Measurements from ENCODE around the gene UTS2B.
"Not testable (repeated sequence)": the region's sequence is repeated elsewhere in the genome, so short reads cannot be mapped to it uniquely, and the experiment has no call there.

UTS2B gene

DNA sequence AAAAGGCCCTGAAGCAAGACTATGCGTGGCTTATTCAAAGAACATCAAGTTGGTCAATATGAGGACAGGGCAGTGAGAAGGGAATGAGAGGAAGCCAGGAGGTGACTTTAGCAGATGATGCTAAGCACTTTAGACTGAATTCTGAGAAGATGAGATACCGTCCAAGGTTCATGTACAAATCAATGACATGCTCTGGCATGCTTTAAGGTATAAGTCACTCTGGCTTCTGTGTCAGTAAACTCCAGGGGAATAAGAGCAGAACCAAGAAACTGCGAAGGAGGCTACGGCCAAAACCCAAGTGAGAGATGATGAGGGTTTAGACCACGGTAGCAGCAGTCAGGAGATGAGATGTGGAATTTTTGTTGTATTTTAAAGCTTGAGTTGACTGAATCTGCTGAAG is 10.0 kb downstream of the UTS2B start:
- no peak for DNase-seq

DNA sequence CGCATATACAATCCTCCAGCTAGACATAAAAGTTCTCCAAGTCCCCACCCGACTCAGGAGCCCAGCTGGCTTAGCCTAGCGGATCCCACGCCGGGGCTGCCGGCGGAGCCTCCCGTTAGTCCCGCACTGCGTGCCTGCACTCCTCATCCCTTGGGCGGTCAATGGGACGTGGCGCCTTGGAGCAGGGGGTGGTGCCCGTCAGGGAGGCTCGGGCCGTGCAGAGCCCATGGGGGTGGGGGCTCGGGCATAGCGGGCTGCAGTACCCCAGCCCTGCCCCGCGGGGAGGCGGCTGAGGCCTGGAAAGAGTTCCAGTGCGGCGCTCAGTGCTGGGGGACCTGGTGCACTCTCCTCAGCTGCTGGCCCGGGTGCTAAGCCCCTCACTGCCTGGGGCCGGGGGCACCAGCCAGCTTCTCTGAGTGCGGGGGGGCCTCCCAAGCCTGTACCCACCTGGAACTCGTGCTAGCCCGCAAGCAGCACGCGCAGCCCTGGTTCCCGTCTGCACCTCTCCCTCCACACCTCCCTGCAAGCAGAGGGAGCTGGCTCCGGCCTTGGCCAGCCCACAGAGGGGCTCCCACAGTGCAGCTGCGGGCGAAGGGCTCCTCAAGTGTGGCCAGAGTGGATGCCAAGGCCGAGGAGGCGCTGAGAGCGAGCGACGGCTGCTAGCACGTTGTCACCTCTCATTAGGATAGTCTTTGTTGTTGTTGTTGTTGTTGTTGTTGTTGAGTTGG is 13.3 kb downstream of the UTS2B start:
- DNase-seq, result no peak

DNA sequence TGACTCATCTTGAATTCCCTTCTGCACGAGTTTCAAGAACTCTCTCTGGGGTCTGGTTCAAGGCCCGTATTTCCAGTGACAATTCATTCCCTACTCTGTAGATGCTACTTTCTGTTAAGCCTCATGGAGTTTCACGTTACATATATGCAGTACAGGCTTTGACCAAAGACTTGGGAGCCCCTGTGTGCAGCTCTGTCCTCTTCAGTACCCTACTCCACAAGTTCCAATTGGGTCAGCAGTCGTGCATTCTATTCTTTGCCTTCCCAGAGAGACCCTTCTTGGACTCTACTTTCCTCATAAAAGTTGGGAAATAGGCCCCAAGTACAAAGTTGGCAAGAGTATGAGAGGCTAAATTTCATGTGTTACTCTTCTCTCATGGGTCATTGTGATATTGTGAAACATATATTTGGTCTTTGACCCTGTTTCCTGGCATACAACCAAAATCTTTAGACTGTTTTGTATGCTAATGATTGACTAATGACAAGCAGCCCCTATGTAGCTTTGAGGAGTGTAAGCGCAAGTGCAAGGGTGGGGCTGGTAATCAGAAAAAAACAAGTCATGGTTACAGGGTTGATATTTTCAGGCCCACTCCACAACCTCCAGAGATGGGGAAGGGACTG is 16.1 kb downstream of the UTS2B start:
- no peak for DNase-seq

DNA sequence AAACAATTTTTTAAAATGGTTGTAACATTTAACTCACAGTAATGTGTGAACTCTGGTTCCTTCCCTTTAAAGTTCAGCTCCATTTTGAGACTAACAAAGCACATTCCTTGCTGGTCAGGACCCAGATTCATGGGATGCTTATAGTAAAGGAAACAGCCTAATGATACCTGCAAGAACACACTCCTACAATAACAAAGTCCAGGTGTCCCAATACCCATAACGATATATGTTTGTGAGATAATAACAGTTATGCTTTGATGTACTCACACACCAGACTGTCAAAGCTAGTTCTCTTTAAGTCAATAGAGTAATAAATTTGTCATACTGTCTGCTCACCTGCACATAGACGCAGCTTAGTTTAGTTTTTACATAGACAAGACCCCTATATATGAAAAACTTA is 17.0 kb downstream of the UTS2B start:
- no peak for DNase-seq

DNA sequence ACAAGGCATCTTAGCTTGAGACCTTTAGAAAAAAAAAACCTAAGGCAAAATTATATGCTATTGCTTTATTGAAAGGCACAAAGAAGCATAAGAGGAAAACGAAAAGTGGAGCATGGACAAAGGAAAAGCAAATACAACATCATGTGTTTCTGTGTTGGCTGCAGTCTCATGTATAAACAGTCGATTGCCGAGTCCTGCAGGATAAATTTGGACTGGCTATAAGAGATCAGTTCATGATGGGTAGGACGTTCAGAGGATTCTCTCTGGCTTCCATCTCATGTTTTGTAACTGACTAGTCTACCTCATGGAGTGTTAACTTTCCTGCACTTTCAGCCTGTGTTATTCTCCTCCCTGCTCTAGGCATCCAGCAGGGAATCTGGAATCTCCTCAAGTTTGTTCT is 23.0 kb downstream of the UTS2B start:
- DNase-seq, result no peak

DNA sequence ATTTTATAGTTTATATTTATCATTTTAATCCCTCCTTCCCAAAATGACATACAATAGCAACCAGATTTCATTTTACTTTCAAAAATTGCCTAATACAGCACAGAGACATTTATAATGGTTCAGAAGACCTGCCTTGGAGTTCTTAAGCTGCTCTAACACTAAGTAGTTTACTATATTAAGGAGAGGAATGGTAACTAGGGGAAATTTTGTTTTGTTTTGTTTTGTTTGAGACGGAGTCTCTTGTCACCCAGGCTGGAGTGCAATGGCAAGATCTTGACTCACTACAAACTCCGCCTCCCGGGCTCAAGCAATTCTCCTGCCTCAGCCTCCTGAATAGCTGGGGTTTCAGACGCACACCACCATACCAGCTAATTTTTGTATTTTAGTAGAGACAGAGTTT is 23.9 kb downstream of the UTS2B start:
- DNase-seq, result no peak

DNA sequence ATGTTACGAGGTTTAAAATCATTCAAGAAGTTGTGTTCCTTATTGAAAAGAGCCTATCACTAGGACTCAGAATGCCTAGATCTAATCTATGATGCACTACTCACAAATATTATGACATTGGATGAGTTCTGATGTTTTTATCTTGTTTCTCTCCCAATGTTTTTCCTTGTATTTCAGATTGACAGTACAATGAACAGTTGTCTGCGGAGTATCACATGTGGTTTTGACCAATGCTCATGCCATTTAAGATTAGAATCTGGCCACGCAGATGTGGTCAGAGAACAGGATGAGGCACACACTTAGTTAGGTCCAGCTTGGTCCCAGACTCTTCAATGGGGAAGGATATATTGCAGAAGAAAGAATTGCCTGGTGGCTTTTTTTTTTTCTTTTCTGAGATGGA is 26.7 kb downstream of the UTS2B start:
- DNase-seq, result no peak

DNA sequence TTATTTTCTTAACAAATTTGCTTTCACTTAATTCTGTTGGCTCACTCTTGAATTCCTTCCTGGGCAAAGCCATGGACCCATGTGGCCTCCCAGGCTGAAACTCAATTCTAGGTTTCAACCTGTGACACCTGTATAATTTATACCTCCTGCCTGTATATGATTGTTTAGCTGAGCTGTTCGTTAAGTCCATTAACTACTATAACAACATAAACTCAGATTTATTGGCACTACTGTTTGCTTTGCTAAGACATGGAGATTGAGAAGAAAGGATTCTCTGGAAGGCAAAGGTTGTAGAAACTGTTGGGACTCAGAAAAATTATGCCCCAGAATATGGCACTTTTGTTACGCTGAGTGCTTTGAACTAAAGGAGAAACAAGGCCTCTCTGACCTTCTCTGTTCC is 27.9 kb downstream of the UTS2B start:
- no peak for DNase-seq

DNA sequence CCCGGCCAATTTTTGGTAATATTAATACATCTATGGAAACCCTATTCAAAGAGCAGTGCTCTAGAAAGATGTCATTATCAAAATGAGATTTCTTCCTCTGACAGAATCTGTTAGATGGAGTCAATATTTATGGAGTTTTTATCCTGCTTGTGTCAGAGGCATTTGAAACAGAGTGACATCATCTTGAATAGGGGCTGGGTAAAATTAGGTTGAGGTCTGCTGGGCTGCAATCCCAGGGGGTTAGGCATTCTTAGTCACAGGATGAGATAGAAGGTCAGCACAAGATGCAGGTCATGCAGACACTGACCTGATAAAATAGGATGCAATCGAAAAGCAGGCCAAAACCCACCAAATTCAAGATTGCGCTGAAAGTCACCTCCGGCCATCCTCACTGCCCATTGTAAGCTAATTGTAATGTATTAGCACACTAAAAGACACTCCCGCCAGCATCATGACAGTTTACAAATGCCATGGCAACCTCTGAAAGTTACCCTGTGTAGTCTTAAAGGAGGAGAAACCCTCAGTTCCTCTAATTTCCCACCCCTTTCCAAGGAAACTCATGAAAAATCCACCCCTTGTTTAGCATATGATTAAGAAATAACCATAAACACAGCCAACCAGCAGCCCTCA is 28.4 kb downstream of the UTS2B start:
- DNase-seq, result no peak

DNA sequence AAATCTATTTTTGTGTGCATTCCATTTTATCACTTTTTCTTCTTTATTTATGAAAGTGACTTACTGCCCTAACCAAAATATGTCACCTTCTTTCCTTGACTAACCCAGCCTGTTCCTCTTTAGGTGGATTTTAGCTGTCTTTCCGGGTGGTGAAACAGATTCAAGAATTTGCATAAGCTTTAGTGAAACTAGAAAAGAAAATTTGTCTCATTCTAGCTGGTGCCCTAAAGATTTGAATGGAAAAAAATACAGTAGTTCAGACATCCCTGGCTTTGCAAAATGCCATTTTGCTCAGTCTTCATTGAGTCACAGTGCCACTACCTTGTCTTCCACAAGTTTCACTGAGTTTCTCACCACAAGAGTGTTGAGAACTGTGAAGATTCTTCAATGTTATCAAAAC is 29.3 kb downstream of the UTS2B start:
- DNase-seq, result no peak

DNA sequence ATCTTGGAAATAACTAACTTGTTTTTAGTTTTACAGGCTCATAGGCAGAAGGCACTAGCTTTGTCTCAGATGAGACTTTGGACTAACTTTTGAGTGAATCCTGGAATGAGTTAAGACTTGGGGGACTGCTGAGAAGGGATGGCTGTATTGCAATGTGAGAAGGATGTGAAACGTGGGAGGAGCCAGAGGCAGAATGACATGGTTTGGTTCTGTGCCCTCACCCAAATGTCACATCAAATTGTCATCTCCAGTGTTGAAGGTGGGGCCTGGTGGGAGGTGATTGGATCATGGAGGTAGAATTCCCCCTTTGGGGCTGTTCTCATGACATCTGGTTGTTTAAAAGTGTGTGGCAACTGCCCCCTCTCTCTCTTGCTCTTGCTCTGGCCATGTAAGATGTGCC is 29.9 kb downstream of the UTS2B start:
- no peak for DNase-seq

DNA sequence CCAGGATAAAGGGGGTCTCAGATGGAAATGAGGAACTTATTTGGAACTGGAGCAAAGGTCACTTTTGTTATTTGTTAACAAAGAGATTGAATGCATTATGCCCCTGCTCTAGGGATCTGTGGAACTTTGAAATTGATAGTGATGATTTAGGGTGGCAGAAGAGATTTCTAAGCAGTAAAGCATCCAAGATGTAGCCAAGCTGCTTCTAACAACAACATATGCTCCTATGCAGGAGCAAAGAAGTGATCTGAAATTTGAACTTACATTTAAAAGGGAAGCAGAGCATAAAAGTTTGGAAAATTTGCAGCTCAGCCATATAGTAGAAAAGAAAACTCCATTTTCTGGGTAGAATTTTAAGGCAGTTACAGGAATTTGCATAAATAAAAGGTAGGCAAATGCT is 31.5 kb downstream of the UTS2B start:
- no peak for DNase-seq

DNA sequence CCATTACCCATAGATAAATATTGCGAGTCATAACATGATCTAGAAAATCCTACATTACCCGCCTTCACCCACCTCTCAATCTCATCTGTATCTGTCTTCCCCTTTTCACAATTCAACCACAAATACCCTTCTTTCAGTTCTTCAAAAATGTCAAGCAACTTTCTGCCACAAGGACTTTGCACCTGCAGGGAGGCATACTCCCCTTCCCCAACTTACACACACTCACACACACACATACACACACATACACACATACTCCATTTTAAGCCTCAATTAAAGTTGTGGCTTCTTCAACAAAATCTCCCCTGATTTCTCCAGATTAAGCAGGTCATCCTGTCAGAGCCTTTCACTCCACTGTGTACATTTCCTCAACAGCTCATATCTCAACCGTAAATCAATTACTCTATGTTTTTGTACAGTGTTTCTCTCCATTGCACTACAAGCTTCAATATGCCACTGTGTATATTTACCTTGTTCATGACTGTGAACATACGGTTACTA is 34.2 kb downstream of the UTS2B start:
- DNase-seq, result no peak

DNA sequence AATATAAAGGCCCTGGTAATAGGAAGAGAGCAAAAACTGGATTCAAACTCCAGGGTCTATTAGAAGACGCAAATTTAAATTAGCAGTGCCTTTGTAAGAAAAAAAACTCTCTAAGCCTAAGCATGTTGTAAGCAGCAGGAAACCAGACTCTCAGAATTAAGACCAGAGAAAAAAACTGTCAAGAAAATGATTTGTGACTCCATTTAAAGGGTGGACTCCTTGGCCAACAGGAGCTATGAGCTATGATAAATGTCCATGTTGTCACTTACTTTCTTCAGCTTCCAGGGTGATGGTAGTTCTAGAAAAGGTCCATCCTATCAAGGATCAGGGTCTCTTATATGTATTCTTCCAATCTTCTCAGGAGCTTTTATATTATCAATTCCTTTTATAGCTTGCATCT is 36.0 kb downstream of the UTS2B start:
- no peak for DNase-seq

DNA sequence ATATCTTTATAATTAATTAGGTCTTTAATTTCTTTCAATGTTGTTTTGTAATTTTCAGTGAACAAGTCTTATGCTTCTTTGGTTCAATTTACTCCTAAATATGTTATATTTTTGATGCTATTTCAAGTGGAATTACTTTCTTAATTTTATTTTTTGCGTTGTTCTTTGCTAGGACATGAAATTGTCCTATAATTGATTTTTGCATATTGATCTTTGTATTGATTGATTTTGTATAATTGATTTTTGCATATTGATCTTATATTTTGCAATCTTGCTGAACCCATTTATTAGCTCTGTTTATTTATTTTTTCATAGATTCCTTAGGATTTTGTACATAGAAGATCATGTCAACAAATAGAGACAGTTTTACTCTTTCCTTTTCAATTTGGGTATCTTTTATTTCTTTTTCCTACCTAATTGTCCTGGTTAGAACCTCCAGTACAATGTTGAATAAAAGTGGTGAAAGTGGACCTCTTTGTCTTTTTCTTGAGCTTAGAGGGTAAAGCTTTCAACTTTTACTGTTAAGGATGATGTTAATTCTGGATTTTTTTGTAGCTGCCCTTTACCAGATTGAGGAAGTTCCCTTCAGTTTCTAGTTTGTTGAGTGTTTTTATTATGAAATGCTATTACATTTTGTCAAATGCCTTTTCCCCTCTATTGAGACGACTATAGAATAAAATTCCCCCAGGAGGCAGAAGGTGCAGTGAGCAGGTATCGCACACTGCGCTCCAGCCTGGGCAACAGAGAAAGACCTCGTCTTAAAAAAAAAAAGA is 37.9 kb downstream of the UTS2B start:
- no peak for DNase-seq

DNA sequence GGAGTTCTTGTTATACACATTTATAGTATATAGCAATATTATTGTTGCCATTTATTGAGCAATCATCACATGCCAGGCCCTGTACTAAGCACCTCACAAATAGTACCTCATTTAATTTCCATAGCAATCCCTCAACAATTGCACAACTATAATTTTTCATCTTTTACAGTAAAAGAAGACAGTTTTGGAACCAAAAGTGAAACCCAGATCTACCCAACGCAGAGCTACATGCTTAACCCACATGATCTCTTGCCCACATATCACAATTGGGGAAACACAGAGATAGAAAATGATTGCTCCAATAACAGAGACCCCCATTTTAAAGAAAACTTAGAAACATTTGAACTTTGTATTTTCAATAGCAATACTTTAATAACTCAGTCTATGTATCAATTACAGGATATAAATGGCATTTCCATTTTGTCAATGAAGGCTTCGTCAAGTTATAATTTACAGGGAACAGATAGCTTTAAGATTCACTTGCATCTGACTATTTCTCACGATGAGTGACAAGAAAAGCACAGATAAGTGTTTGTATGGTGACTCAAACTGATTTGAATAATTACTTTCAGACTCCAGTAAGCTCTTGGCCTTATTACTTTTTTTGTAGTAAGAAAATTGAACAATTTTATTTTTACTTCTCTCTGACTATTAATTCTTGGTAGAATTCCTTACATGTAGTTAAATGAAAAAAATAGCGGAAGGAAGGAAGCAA is 39.9 kb downstream of the UTS2B start:
- no peak for DNase-seq

DNA sequence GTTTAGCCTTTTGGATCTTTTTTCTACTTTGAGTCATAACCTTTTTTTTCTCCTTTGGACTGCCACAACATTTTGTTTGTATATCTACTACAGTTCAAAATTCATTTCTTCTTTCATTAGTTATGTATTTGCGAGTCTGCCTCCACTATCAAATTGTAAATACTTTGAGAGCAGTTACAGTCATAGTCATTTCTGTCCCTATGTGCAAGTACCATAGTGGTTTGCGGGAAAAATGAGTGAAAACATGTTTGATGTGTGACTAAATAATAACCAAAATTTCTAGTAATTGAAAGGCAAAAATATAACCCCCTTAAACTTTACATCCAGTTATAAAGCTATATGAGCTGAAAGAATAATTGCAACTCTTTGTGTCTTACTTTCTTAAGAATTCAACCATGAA is 46.9 kb downstream of the UTS2B start:
- DNase-seq, result no peak

DNA sequence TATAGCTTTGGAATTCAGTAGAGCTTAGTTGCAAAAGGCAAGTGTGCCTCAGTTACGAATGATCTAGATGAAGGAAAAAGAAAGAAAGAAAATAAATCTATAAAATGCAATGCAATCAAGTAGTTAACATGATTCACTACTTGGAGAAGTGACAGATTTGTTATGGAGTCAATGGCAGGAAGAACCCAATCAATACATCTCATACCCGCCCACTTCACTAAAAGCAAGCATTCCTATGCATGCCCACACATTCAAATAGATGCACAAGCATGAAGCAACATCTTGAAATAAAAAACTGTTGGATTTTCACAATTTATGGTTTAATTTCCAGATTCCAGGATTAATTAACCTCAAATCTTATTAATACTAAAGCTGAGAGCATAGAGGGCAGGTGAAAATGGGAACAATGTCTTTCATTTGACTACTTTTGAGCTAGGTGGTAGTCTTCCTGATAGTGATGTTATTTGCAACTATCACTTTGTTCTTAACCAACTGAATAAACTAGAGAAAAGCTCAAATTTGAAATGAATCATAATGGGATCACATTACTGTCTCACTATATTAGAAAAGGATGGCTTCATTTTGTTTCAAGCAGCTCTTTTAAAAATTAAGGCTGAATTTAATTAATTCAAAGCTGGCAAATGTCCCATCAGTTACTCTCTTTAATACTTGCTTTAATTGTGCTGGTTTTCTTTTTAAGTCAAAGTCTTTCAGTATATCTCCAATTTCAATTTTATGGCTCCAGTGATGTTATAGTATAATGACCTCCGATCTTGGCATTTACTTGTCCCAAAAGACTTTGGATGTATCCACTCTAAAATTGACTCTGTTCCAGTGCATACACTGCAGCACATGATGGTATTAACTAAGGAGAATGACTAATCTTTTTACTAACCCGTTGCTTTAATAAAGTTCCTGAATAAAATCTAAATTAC is 47.8 kb downstream of the UTS2B start:
- no peak for DNase-seq

DNA sequence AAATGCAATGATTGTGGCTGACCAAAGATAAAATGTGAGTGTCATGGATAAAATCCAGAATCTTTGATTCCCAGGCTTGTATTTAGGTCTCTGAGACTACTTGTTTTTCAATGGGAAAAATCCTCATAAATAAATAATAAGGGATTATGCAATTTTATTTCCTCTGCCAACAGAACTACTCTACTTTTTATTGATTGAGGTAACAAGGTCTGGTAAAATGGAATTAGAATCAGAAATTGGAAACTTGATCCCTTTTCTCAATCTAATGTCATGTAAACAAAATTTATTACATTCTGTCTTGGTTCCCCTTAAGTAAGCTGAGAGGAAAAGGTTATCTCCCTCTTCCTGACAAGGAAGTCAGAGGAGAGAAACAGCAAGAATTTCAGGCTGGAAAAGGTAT is 49.4 kb downstream of the UTS2B start:
- DNase-seq, result no peak

DNA sequence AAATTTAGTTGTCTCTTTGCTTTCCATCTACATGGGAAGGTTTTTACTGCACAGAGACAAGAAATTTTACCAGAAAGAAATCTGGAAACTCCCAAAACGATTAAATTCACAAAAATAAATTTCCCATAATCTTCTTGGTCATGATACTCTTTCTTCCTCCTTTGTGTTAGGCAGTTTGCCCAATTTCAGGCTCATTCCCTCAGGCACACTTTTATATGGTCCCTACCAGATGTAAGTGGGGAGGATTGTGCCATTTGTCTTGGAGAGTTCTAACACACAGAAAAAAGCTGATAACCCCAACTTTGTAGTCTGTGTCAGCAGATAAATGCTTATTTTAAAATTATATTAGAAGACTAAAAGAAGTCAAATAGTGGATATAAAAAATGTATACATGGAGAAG is 50.2 kb downstream of the UTS2B start:
- DNase-seq, result no peak

DNA sequence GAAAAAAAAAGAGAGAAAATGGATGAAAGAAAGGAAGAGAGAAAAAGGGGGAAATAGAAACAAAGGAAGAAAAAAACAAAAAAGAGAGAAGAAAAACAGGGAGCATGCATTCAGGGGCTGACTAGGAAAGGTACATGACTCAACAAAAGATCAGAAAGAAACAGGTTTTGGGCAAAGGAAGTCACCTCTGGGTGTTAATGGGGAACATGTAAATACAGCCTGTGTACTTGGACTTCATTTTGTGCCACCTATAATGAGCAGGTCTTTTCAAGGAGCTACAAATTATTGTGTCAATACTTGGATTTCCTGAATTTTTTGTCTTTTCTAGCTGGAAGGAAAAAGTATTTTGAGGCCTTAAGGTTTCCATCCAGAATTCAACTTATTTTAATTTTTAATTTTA is 54.6 kb downstream of the UTS2B start:
- no peak for DNase-seq

DNA sequence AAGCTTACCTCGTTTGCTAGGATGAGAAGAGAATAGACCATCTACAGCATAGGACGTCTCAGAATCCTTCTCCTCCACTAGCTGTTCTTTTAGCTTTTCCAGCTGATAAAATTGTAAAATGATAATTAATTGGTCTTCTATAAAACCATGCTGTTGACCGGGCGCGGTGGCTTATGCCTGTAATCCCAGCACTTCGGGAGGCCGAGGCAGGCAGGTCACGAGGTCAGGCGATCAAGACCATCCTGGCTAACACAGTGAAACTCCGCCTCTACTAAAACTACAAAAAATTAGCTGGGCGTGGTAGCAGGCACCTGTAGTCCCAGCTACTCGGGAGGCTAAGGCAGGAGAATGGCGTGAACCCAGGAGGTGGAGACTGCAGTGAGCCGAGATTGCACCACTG is 55.1 kb downstream of the UTS2B start:
- DNase-seq, result not testable (repeated sequence)

All from central memory CD4-positive, alpha-beta T cell (primary cell).